GM18868 (cell line): Measurements from ENCODE around the gene FMR1.

Experiments
- ATAC-seq: cut with Tn5 transposase; IDR thresholded peaks from one replicate; pipeline ENCODE4 v1.9.1; 2021; ENCODE audit warnings: mild to moderate bottlenecking, moderate library complexity; ENCODE audit not compliant: unreplicated experiment

The FMR1 gene

DNA sequence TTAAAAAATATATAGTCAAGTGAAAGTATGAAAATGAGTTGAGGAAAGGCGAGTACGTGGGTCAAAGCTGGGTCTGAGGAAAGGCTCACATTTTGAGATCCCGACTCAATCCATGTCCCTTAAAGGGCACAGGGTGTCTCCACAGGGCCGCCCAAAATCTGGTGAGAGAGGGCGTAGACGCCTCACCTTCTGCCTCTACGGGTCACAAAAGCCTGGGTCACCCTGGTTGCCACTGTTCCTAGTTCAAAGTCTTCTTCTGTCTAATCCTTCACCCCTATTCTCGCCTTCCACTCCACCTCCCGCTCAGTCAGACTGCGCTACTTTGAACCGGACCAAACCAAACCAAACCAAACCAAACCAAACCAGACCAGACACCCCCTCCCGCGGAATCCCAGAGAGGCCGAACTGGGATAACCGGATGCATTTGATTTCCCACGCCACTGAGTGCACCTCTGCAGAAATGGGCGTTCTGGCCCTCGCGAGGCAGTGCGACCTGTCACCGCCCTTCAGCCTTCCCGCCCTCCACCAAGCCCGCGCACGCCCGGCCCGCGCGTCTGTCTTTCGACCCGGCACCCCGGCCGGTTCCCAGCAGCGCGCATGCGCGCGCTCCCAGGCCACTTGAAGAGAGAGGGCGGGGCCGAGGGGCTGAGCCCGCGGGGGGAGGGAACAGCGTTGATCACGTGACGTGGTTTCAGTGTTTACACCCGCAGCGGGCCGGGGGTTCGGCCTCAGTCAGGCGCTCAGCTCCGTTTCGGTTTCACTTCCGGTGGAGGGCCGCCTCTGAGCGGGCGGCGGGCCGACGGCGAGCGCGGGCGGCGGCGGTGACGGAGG is at the start of gene FMR1:
Gene FMR1, plus strand, starts transcription at position 728 of the 831 bp plus-strand sequence. CDS start 261 bp downstream, outside the sequence.
- ATAC-seq: peak; percentile 87

DNA sequence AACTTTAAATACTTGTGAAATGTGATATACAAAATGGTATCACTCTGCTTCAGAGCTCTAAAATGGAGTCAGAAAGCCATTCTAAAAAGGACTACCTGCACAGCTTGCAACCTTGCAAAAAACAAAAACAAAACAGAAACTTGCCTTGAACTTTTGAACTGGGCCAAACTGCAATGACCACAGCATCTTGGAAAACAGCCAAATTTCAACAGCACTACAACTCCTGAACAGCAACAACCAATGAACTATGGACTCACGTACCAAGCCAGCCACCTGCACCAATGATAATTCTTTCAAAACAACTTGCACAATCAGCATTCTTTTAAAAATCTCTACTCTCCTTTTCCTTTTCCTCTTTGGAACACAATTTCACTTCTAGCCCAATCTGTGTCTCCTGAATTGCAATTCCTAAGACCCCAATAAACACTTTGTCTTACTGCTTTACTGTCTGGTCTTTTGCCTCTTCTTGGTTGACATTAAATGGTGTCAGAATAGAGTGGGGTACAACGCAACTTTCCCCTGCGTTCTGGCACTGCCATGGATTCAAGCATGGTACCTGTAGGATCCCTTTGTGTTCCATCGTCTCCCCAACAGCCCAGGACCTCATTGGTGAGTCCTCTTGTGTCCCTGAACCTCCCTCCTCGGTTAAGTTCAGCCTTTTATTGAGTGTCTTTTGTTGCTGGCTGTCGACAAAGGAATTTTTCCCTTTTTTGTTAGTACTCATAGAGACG is 35.7 kb upstream of the FMR1 start:
- ATAC-seq: peak; percentile 98

DNA sequence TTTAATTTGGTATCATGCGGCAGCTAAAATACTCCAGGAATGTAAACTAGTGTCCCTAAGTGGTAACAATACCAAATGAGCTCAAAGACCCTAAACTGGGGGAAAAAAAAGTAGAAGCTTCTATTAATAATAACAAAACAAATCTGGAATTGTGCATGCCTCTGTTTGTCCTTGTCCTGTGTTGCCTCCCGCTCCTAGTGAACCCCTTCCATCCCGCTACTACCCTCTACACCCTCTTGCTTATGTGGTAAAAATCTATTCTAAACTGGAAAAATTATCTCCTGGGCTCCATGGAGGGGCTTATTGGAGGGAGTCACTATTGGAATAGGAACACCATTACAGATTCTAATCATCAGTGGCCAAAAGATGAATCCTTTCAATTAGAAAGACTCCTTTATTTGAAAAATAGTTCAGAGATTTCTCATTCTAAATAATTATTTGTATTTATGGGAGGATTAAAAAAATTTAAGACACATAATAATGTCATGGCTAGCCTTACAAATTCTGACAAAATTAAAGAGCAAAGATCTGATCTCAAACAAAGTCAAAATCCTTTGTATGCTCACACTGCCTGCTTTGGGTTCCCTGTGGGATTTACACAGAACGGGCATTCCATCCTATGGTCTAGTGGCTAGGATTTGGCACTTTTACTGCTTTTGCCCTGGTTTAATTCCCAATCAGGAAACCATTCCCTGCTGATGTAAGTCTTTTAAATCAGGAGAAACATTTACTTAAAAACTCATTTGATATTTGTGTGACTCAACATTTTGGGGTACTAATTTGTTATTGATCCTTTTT is 34.7 kb upstream of the FMR1 start:
- no peak for ATAC-seq

DNA sequence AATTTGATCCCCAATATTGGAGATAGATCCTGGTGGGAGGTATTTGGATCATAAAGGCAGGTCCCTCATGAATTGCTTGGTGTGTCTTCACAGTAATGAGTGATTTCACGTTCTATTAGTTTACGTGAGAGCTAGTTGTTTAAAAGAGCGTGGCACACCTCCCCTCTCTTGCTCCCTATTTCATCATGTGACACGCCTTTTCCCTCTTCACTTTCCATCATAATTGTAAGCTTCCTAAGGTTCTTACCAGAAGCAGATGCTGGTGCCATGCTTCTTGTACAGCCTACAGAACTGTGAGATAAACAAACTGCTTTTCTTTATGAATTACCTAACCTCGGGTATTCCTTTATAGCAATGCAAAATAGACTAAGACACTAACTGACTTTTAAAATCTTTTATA is 34.0 kb upstream of the FMR1 start:
- no peak for ATAC-seq

GRCh38 chrX:147884958-147885357 is 26.8 kb upstream of the FMR1 start:
- no peak for ATAC-seq

- no peak for ATAC-seq
Observed at GRCh38 chrX:147890756-147891155, 21.0 kb upstream of the FMR1 start.

DNA sequence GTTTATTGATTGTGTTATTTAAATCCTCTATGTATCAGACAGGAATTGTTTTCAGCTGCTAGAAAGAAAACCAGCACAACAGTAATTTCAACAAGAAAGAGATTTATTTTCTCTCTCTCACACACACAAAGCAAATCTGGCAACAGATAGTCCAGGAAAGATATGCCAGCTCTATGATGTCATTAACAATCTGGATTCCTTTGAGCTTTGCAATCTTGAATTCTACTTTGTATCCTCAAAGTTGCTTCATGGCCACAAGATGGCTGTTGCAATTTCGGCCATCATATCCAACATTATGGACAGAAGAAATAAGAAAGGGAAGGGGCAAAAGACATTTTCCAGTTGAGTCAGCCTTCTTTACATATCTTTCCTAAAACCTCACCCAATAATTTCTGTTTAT is 19.8 kb upstream of the FMR1 start:
- no peak for ATAC-seq

- ATAC-seq: no peak
Observed at GRCh38 chrX:147893741-147894140, 18.0 kb upstream of the FMR1 start.

DNA sequence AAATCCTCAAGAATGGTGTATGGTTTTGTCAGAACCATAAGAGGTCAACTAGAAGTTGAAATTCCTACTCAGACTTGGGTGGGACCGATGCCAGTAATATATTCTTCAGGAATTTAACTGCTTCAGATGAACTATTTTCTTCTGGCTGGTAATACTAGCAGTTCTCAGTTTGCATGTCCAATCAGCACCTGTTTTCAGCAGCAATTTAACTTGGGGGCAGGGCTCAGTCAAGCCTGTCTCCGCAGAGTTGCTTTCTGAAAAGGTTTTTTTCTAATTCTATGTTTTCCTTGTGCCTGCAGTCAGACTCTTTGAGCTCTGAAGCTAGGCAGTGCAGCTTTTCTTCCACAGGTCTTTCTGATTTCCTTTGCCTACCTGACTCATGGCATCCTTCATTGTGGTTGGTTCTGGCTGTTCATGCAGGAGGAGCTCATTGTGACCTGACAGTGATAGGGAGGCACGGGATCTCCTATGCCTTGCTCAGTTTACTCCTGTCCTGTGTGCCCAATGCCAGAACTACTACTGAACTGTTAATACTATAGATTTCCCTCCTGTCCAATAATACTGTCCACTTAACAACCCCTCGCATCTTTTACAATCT is 17.3 kb upstream of the FMR1 start:
- no peak for ATAC-seq

DNA sequence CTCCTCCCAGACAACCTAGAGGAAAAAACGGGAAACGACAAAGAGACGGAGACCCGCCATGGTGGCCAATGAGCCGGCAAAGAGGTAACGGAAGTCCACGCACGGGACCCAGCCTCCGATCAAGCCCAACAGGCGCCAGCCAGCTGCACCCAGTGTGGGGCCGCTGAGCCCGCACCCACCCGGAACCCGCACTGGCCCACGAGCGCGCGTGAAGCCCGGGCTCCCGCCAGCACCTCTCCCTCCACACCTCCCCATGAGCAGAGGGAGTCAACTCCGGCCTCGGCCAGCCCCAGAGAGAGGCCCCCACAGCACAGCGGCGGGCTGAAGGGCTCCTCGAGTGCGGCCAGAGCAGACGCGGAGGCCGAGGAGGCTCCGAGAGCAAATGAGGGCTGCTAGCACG is 14.6 kb upstream of the FMR1 start:
- ATAC-seq: no peak

- no peak for ATAC-seq
Observed at GRCh38 chrX:147898951-147899350, 12.8 kb upstream of the FMR1 start.

DNA sequence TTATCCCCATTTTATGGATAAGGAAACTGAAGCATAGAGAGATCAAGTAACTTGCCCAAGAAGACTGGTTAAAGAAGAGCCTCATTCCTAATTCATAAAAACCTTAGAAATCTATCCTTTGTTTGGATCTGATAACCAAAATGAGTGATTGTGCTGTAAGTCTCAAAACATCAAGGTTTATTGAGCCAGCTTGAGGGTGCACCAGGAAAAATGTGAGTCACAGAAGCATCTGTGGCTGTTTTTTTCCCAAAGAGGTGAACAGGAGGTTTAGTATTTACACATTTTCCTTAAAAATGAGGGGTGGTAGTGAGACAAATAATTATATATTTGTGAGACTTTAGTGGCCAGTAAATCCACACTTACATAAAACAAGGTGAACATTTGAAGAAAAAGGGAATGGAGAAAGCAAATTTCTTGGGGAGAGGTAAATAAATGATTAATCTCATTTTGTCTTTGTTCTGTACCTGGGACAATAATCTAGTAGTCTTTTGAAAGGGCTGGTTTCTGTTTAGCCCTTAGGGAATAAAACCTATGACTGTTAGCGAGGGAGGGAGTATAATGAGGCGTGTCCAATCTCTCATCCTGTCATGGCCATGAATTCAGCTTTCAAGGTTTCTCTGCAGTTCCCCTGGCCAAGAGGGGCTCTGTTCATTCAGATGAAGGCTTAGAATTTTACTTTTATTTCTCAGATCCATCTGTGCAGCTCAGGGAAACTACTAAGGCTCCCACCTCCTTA is 12.2 kb upstream of the FMR1 start:
- ATAC-seq: peak; percentile 86

DNA sequence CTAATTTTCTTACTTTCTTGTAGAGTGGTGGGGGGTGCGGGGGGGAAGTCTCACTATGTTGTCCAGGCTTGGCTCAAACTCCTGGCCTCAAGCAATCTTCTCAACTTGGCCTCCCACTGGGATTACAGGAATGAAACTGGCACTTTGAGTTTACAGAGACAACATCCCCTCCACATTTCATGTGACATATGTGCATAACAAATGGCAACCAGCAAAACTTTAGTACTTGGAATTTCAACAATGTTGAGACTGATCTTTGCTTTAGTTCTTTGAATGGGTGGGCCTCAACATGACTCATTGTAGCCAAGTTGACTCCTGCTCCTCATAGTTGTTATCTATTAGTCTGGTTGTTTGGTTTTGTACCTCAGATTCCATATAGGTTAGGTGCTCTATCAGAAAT is 11.4 kb upstream of the FMR1 start:
- ATAC-seq: no peak

- ATAC-seq: no peak
Observed at GRCh38 chrX:147901461-147902126, 10.1 kb upstream of the FMR1 start.

GRCh38 chrX:147902270-147902669 is 9.4 kb upstream of the FMR1 start:
- ATAC-seq: no peak

DNA sequence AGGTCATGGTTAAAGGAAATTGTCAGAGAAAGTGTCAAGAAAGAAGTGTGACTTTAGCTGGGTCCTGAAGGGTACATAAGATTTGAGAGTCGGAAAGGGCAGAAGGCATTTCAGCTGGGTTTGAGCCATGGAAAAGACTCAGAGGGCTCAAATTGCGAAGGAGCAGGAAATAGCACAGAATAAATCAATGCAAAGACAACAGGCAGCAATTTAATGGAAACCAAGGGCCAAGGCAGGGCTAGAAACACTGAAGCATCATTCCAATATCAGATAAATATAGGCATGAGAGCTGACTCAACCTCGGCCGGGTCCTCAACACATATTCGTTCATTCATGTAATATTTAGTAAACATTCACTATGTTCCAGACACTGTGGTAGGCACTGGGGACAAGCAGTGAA is 3.6 kb upstream of the FMR1 start:
- ATAC-seq: no peak

DNA sequence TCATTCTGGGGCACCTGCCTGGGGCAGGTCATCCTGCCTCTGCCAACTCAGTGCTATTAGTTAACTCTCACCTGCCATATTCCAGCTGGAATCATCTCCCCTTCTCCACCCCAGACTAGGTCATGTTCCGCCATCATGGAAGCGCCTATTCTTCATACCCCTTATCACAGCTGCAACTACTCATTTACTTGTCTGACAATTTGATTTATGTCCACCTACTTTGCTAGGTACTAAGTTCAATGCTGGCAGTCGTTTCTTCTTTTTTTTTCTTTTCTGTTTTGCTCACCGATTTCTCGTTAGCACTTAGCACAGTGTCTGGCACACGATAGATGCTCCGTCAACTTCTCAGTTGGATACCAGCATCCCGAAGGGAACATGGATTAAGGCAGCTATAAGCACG is 1.1 kb upstream of the FMR1 start:
- no peak for ATAC-seq

DNA sequence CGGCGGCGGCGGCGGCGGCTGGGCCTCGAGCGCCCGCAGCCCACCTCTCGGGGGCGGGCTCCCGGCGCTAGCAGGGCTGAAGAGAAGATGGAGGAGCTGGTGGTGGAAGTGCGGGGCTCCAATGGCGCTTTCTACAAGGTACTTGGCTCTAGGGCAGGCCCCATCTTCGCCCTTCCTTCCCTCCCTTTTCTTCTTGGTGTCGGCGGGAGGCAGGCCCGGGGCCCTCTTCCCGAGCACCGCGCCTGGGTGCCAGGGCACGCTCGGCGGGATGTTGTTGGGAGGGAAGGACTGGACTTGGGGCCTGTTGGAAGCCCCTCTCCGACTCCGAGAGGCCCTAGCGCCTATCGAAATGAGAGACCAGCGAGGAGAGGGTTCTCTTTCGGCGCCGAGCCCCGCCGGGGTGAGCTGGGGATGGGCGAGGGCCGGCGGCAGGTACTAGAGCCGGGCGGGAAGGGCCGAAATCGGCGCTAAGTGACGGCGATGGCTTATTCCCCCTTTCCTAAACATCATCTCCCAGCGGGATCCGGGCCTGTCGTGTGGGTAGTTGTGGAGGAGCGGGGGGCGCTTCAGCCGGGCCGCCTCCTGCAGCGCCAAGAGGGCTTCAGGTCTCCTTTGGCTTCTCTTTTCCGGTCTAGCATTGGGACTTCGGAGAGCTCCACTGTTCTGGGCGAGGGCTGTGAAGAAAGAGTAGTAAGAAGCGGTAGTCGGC is 528 bp downstream of the FMR1 start:
- peak; percentile 20 for ATAC-seq

DNA sequence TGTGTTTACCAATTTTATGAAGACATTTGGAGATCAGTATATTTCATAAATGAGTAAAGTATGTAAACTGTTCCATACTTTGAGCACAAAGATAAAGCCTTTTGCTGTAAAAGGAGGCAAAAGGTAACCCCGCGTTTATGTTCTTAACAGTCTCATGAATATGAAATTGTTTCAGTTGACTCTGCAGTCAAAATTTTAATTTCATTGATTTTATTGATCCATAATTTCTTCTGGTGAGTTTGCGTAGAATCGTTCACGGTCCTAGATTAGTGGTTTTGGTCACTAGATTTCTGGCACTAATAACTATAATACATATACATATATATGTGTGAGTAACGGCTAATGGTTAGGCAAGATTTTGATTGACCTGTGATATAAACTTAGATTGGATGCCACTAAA is 1.9 kb downstream of the FMR1 start:
- no peak for ATAC-seq
